Suprapubic skin (tissue), 4 donors: Measurements from ENCODE around the gene CDH13. TPM values are rescaled to one million over a fixed set of nuclear protein-coding genes. Genes with fewer than 3 reads are reported as not detected.

Experiments
- DNase-seq, 2 donors: peaks; one replicate each; pipeline ENCODE4 v3.0.0-alpha.2; 2019; ENCODE audit warnings: low spot score in 2 of 2
- H3K27ac ChIP-seq: fragments of 200-600 bp; sonication (generic); one replicate; pipeline ENCODE4 v1.5.1; 2019
- H3K27me3 ChIP-seq: fragments of 200-600 bp; sonication (generic); one replicate; pipeline ENCODE4 v1.5.1; 2019
- H3K36me3 ChIP-seq: fragments of 200-600 bp; sonication (generic); one replicate; pipeline ENCODE4 v1.5.1; 2019
- H3K4me1 ChIP-seq: fragments of 200-600 bp; sonication (generic); one replicate; pipeline ENCODE4 v1.5.1; 2019
- H3K4me3 ChIP-seq: fragments of 200-600 bp; sonication (generic); one replicate; pipeline ENCODE4 v1.5.1; 2019; ENCODE audit warnings: mild to moderate bottlenecking
- H3K9me3 ChIP-seq: fragments of 200-600 bp; sonication (generic); one replicate; pipeline ENCODE4 v1.5.1; 2019
- EP300 ChIP-seq: sonication (generic); formaldehyde crosslinking; IDR thresholded peaks from one replicate; pipeline ENCODE4 v1.6.1; 2017; ENCODE audit warnings: antibody characterized with exemption
- POLR2A ChIP-seq, 2 donors: fragments of 450-650 bp; IDR thresholded peaks; one replicate each; pipeline ENCODE4 v1.6.1; 2017; ENCODE audit warnings: antibody characterized with exemption in 2 of 2, mild to moderate bottlenecking in 2 of 2, moderate library complexity in 2 of 2
- POLR2AphosphoS5 ChIP-seq, 3 donors: sonication (generic); formaldehyde crosslinking; IDR thresholded peaks; one replicate each; pipeline ENCODE4 v1.6.1; 2017; ENCODE audit warnings: antibody characterized with exemption in 3 of 3
- WGBS: methylation state at CpG from one replicate; pipeline ENCODE4 v1.1.5; 2018; 5-methylcytosine and 5-hydroxymethylcytosine counted together
- total RNA-seq, 4 donors: library from RNA; depleted of rRNA; stranded (reverse); fragments of >200 nt; gene quantifications; one replicate each; pipeline ENCODE4 v1.1.0, GENCODE V29; 2016
- TF ChIP-seq, protein P1 (sequence below), 2 donors: fragments of 200-600 bp in 1 of 2; fragments of 450-650 bp in 1 of 2; sonication (generic) in 1 of 2; IDR thresholded peaks; one replicate each; pipeline ENCODE4 v1.5.1; 2016 to 2019; ENCODE audit warnings: antibody characterized with exemption in 2 of 2, mild to moderate bottlenecking in 1 of 2, moderate library complexity in 1 of 2

The CDH13 gene
- total RNA-seq, 4 donors from 2014 or later, result 90.4 to 176 (median 139) TPM

DNA sequence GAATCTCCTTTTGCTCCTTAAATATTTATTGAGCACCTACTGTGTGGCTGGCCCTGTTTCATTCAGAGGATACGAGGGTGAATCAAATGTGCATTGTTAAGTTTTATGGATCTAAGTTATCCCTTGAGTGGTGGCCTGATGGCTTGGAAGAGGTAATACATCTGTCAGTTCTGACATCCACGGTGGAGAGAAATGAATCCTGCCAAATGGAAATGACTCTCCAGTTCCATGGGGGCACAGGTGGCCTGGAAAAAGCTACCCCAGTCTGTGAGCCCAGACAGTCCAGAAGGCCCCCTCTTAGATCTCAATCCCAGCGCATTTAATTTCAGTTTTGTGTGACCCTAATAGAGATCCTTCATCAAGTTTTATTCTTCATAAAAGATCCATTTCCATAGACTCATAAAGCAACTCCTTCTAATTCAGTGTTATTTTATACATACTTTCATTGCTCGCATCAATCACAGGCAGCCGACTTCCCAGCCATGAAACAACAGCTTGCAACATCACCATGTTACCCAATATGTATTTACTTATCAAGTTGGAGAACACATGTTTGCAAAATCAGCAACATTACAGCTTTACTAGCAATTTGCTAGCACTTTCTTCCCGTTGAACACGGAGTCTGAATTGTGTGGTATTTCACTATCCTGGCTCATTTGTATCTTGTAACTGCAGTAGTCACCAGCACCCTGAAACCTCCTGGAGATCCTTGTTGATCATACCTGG is 846.2 kb downstream of the CDH13 start:
- no peaks in the 10 kb centered on the region for H3K4me1 ChIP-seq
- H3K36me3 ChIP-seq, result no peaks in the 10 kb centered on the region
- no peaks in the 10 kb centered on the region for H3K9me3 ChIP-seq
- no peak for DNase-seq
- no peak for TF ChIP-seq EP300
- TF ChIP-seq POLR2AphosphoS5 (IDR thresholded peaks at IDR 0.05), result no peak
- TF ChIP-seq POLR2A (IDR thresholded peaks at IDR 0.05), result no peak
- TF ChIP-seq, protein P1, sequence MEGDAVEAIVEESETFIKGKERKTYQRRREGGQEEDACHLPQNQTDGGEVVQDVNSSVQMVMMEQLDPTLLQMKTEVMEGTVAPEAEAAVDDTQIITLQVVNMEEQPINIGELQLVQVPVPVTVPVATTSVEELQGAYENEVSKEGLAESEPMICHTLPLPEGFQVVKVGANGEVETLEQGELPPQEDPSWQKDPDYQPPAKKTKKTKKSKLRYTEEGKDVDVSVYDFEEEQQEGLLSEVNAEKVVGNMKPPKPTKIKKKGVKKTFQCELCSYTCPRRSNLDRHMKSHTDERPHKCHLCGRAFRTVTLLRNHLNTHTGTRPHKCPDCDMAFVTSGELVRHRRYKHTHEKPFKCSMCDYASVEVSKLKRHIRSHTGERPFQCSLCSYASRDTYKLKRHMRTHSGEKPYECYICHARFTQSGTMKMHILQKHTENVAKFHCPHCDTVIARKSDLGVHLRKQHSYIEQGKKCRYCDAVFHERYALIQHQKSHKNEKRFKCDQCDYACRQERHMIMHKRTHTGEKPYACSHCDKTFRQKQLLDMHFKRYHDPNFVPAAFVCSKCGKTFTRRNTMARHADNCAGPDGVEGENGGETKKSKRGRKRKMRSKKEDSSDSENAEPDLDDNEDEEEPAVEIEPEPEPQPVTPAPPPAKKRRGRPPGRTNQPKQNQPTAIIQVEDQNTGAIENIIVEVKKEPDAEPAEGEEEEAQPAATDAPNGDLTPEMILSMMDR (IDR thresholded peaks at IDR 0.05), result no peak
- no peak overlapping the region for H3K27ac ChIP-seq
- 57% methylated on average over 7 of the region's 7 CpGs for WGBS
- no peak overlapping the region for H3K4me3 ChIP-seq
- H3K27me3 ChIP-seq, result no peaks in the 10 kb centered on the region

DNA sequence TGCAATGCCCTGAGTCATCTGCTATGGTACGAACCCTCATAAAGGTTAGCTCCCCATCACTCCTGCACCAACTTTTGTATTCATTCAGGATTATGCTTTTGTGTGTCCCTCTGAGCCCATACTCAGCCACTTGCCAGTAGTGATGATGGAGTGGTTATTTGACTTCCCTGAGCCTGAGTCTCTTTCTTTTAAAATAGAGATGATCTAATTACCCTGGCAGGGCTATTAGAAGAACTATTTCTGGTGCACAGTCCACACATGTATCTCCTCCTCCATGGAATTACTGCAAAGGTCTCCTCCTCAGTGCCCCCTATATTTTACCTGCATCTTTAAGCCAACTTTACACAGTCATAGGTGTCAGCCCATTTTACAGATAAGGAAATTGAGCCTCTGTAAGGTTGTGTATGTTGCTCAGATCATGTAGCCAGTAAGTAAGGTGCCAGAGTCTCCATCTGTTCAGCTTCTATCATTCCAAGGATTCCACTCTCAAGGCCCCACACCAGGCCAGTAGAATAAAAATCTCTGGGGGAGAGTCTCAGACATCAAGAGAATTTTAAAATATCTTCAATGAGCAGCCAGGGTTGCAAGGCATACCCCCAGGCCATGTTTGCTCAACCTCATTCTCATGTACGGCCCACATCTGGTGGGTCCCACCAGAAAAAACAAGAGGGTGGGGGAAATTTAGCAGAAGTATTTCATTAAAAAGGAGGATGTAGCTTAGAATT is 847.3 kb downstream of the CDH13 start:
- TF ChIP-seq, protein P1 (IDR thresholded peaks at IDR 0.05), result no peak
- TF ChIP-seq EP300 (no peak), POLR2AphosphoS5 (IDR thresholded peaks at IDR 0.05) (no peak), POLR2A (IDR thresholded peaks at IDR 0.05) (no peak)
- Histone ChIP-seq H3K4me3 (no peak overlapping the region), H3K27ac (no peak overlapping the region), H3K4me1 (no peaks in the 10 kb centered on the region), H3K27me3 (no peaks in the 10 kb centered on the region), H3K9me3 (no peaks in the 10 kb centered on the region), H3K36me3 (no peaks in the 10 kb centered on the region)
- WGBS, result 83% methylated on average over 2 of the region's 2 CpGs
- DNase-seq, result no peak

- H3K27ac ChIP-seq, result no peak overlapping the region
- no peak for DNase-seq
- H3K36me3 ChIP-seq, result no peaks in the 10 kb centered on the region
- no peaks in the 10 kb centered on the region for H3K27me3 ChIP-seq
- H3K4me3 ChIP-seq, result no peak overlapping the region
- no peaks in the 10 kb centered on the region for H3K4me1 ChIP-seq
- H3K9me3 ChIP-seq, result no peaks in the 10 kb centered on the region
- no peak for TF ChIP-seq EP300
- TF ChIP-seq, protein P1 (IDR thresholded peaks at IDR 0.05), result no peak
- TF ChIP-seq POLR2A (IDR thresholded peaks at IDR 0.05), result no peak
- TF ChIP-seq POLR2AphosphoS5 (IDR thresholded peaks at IDR 0.05), result no peak
- WGBS, result 80% methylated on average over 4 of the region's 5 CpGs
Observed at GRCh38 chr16:83475108-83475507, 848.3 kb downstream of the CDH13 start.

DNA sequence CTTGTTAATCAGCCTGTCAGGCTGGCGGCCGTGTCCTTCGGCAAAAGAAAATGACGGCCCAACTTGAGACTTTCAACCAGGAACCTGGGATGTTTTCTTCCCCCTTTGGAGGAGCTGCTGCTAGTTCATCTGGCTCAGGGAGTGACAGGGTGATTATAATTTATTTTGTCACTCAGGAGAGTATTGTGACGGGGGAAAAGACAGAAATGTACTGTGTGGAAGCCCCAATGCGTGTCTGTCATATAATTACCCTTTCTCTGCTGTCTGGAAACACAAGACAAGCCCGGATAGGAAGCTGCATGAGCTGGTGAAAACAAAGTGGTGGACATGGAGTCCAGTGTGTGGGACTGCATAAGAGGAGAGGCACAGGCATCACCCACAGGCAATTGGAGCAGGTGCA is 854.8 kb downstream of the CDH13 start:
- no peak overlapping the region for H3K27ac ChIP-seq
- no peak for DNase-seq
- H3K4me3 ChIP-seq, result no peak overlapping the region
- H3K27me3 ChIP-seq, result no peaks in the 10 kb centered on the region
- H3K36me3 ChIP-seq, result no peaks in the 10 kb centered on the region
- TF ChIP-seq EP300 (no peak), POLR2AphosphoS5 (IDR thresholded peaks at IDR 0.05) (no peak), POLR2A (IDR thresholded peaks at IDR 0.05) (no peak)
- TF ChIP-seq, protein P1 (IDR thresholded peaks at IDR 0.05), result no peak
- H3K4me1 ChIP-seq, result no peaks in the 10 kb centered on the region
- WGBS, result 74% methylated on average over 7 of the region's 7 CpGs
- H3K9me3 ChIP-seq, result no peaks in the 10 kb centered on the region

GRCh38 chr16:83482545-83483162 is 855.9 kb downstream of the CDH13 start:
- Histone ChIP-seq H3K27ac (no peak overlapping the region), H3K4me1 (no peaks in the 10 kb centered on the region), H3K27me3 (no peaks in the 10 kb centered on the region), H3K36me3 (no peaks in the 10 kb centered on the region), H3K9me3 (no peaks in the 10 kb centered on the region), H3K4me3 (no peak overlapping the region)
- TF ChIP-seq POLR2AphosphoS5 (IDR thresholded peaks at IDR 0.05) (no peak), POLR2A (IDR thresholded peaks at IDR 0.05) (no peak), EP300 (no peak)
- TF ChIP-seq, protein P1 (IDR thresholded peaks at IDR 0.05), result no peak
- WGBS, result 74% methylated on average over 9 of the region's 9 CpGs
- DNase-seq, result no peak
